Measurements from ENCODE around the gene FHOD3. TPM values are rescaled to one million over a fixed set of nuclear protein-coding genes. Genes with fewer than 3 reads are reported as not detected.

FHOD3 gene
- total and polyA plus RNA-seq, 7 donors: 5.4 to 98.2 (median 20.2) TPM

GRCh38 chr18:36287653-36288052, 9.9 kb upstream of the FHOD3 start:
- WGBS, 3 donors: 87 to 91% (median 89%) methylated on average over 2 of the region's 2 CpGs
- no peak overlapping the region for H3K27ac ChIP-seq
- no peak overlapping the region for H3K4me3 ChIP-seq
- intact Hi-C loops (cut with DNase I): no loop called here
- no peaks in the 10 kb centered on the region for H3K36me3 ChIP-seq (ENCODE audit: insufficient read depth in 1 of 2, low read depth in 1 of 2)
- H3K4me1 ChIP-seq: no peaks in the 10 kb centered on the region
- TF ChIP-seq CTCF (IDR thresholded peaks at IDR 0.05): no peak
- H3K27me3 ChIP-seq (ENCODE audit: insufficient read depth in 3 of 3, low read length in 2 of 3): no peaks in the 10 kb centered on the region
- peaks cover 5% of the 10 kb centered on the region for H3K9me3 ChIP-seq
- ATAC-seq (no peak), DNase-seq (no peak)

- TF ChIP-seq CTCF (IDR thresholded peaks at IDR 0.05): no peak
- intact Hi-C loops (cut with DNase I): no loop called here
- Histone ChIP-seq H3K4me3 (no peak overlapping the region), H3K36me3 (ENCODE audit: insufficient read depth in 1 of 2, low read depth in 1 of 2) (no peaks in the 10 kb centered on the region), H3K27ac (no peak overlapping the region), H3K27me3 (ENCODE audit: insufficient read depth in 3 of 3, low read length in 2 of 3) (no peaks in the 10 kb centered on the region), H3K9me3 (peaks cover 5% of the 10 kb centered on the region), H3K4me1 (no peaks in the 10 kb centered on the region)
- ATAC-seq (no peak), DNase-seq (no peak)
These were observed 8.8 kb upstream of the FHOD3 start for GRCh38 chr18:36288689-36289088.

- DNase-seq (no peak), ATAC-seq (no peak)
- H3K27ac ChIP-seq: no peak overlapping the region
- no peak overlapping the region for H3K4me3 ChIP-seq
- H3K27me3 ChIP-seq (ENCODE audit: insufficient read depth in 3 of 3, low read length in 2 of 3): peaks cover 0 to 9% (median 0%) of the 10 kb centered on the region in 3 donors
- peaks cover 3% of the 10 kb centered on the region for H3K4me1 ChIP-seq
- no peak for TF ChIP-seq CTCF (IDR thresholded peaks at IDR 0.05)
- intact Hi-C loops (cut with DNase I): no loop called here
- no peaks in the 10 kb centered on the region for H3K9me3 ChIP-seq
- H3K36me3 ChIP-seq (ENCODE audit: insufficient read depth in 1 of 2, low read depth in 1 of 2): no peaks in the 10 kb centered on the region
- WGBS, 3 donors: 78 to 87% (median 86%) methylated on average over 1 of the region's 1 CpG
These were observed 3.5 kb upstream of the FHOD3 start for GRCh38 chr18:36294031-36294430.

GRCh38 chr18:36295214-36295613, 2.3 kb upstream of the FHOD3 start:
- intact Hi-C loops (cut with DNase I): loop anchor here in 1 of 2 donors (5.0 kb wide), 1 partner anchor 277 kb away; no protein-coding TSS in a partner anchor
- ATAC-seq (no peak), DNase-seq (no peak)
- Histone ChIP-seq H3K4me3 (no peak overlapping the region), H3K27me3 (ENCODE audit: insufficient read depth in 3 of 3, low read length in 2 of 3) (peaks cover 0 to 9% (median 0%) of the 10 kb centered on the region in 3 donors), H3K4me1 (peaks cover 3% of the 10 kb centered on the region), H3K27ac (no peak overlapping the region), H3K36me3 (ENCODE audit: insufficient read depth in 1 of 2, low read depth in 1 of 2) (no peaks in the 10 kb centered on the region), H3K9me3 (no peaks in the 10 kb centered on the region)
- no peak for TF ChIP-seq CTCF (IDR thresholded peaks at IDR 0.05)
- WGBS, 3 donors: 86 to 97% (median 92%) methylated on average over 1 of the region's 1 CpG

GRCh38 chr18:36295880-36296301, 1.6 kb upstream of the FHOD3 start:
- peaks cover 3% of the 10 kb centered on the region for H3K4me1 ChIP-seq
- H3K27me3 ChIP-seq (ENCODE audit: insufficient read depth in 3 of 3, low read length in 2 of 3): peaks cover 0 to 9% (median 0%) of the 10 kb centered on the region in 3 donors
- no peak for ATAC-seq
- no peaks in the 10 kb centered on the region for H3K36me3 ChIP-seq (ENCODE audit: insufficient read depth in 1 of 2, low read depth in 1 of 2)
- WGBS, 3 donors: 38 to 51% (median 40%) methylated on average over 20 to 21 of the region's 21 CpGs
- peak overlapping the region; percentile 86 for H3K4me3 ChIP-seq
- H3K27ac ChIP-seq: no peak overlapping the region
- TF ChIP-seq CTCF (IDR thresholded peaks at IDR 0.05): no peak
- H3K9me3 ChIP-seq: no peaks in the 10 kb centered on the region
- no peak for DNase-seq
- intact Hi-C loops (cut with DNase I): loop anchor here (2.0 to 5.0 kb wide), 2 partner anchors 276 to 277 kb away; no protein-coding TSS in a partner anchor
